MM.1S (cell line): ENCODE measurements around the gene SBF1.

Experiments used
- DNase-seq: peaks from one replicate; pipeline ENCODE4 v3.0.0-alpha.2; 2015
- H2AFZ ChIP-seq: fragments of 300-600 bp; sonication (generic); 2 replicates; pipeline ENCODE4 v1.6.0; 2016; ENCODE audit warnings: antibody characterized with exemption, low read length
- H3F3A ChIP-seq: fragments of 300-600 bp; sonication (generic); 2 replicates; pipeline ENCODE4 v1.6.1; 2016; ENCODE audit warnings: mild to moderate bottlenecking, antibody characterized with exemption, low read length, moderate library complexity, mixed read lengths; ENCODE audit not compliant: insufficient read depth
- H3K27ac ChIP-seq: fragments of 300-600 bp; sonication (generic); 2 replicates; pipeline ENCODE4 v1.5.1; 2016; ENCODE audit warnings: mild to moderate bottlenecking, low read length
- H3K27me3 ChIP-seq: fragments of 300-600 bp; sonication (generic); replicated peaks from 2 replicates; pipeline ENCODE4 v1.6.0; 2016; ENCODE audit warnings: low read length; ENCODE audit not compliant: insufficient read depth
- H3K36me3 ChIP-seq: fragments of 300-600 bp; sonication (generic); replicated peaks from 2 replicates; pipeline ENCODE4 v1.6.1; 2016; ENCODE audit warnings: mild to moderate bottlenecking, low read length, mixed read lengths; ENCODE audit not compliant: insufficient read depth
- H3K4me1 ChIP-seq: fragments of 300-600 bp; sonication (generic); 2 replicates; pipeline ENCODE4 v1.6.1; 2016; ENCODE audit warnings: low read length, mixed read lengths
- H3K4me2 ChIP-seq: fragments of 300-600 bp; sonication (generic); 2 replicates; pipeline ENCODE4 v1.6.0; 2016; ENCODE audit warnings: low read depth, low read length
- H3K4me3 ChIP-seq: fragments of 300-600 bp; sonication (generic); 2 replicates; pipeline ENCODE4 v1.5.1; 2016; ENCODE audit warnings: low read length, mixed read lengths
- H3K79me2 ChIP-seq: fragments of 300-600 bp; sonication (generic); 2 replicates; pipeline ENCODE4 v1.6.1; 2016; ENCODE audit warnings: mixed run types, low read length, mixed read lengths
- H3K9ac ChIP-seq: fragments of 300-600 bp; sonication (generic); 2 replicates; pipeline ENCODE4 v1.6.1; 2016; ENCODE audit warnings: low read length, mixed read lengths
- H3K9me2 ChIP-seq: fragments of 300-600 bp; sonication (generic); replicated peaks from 2 replicates; pipeline ENCODE4 v1.6.1; 2016; ENCODE audit warnings: mild to moderate bottlenecking, low read length, mixed read lengths; ENCODE audit not compliant: insufficient read depth
- H3K9me3 ChIP-seq: fragments of 300-600 bp; sonication (generic); replicated peaks from 2 replicates; pipeline ENCODE4 v1.6.1; 2016; ENCODE audit warnings: mild to moderate bottlenecking, low read length, mixed read lengths; ENCODE audit not compliant: insufficient read depth
- H4K20me1 ChIP-seq: fragments of 300-600 bp; sonication (generic); 2 replicates; pipeline ENCODE4 v1.6.1; 2016; ENCODE audit warnings: mild to moderate bottlenecking, low read length, moderate library complexity, mixed read lengths; ENCODE audit not compliant: insufficient read depth
- EZH2 ChIP-seq: fragments of 300-600 bp; sonication (generic); optimal IDR thresholded peaks from 2 replicates; pipeline ENCODE3; 2017; ENCODE audit warnings: low read depth, mild to moderate bottlenecking, antibody characterized with exemption, low read length, mixed read lengths
- EZH2phosphoT487 ChIP-seq: fragments of 300-600 bp; sonication (generic); IDR thresholded peaks from 2 replicates; pipeline ENCODE4 v1.6.1; 2018; ENCODE audit warnings: antibody characterized with exemption, low read length
- TF ChIP-seq, protein P1 (sequence below): fragments of 300-600 bp; sonication (generic); IDR thresholded peaks from 2 replicates; pipeline ENCODE4 v1.5.1; 2016; ENCODE audit warnings: antibody characterized with exemption, low read length, mixed read lengths

Gene SBF1

DNA sequence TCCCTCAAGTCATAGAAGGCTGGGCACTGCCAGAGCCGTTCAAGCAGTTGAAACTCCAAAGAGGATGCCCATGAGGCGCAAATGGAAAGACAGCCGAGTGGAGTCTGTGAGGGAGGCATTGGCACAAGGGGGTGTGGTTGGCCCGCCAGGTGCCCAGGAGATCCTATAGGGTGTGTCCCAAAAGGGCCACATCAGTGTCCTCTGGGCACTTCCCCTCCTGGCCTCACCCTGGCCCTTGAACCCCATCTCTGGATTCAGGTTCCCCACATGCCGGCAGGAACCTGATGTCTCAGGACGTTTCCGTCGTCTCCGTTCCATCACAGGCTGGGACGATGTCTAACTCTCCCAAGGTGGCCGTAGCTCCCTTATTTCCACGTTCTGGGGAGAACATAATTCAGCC, 54.3 kb downstream of the SBF1 start:
- Histone ChIP-seq H2AFZ (no peak overlapping the region), H3K27ac (no peak overlapping the region), H3K9ac (no peak overlapping the region), H3K27me3 (no peaks in the 10 kb centered on the region), H3K79me2 (no peaks in the 10 kb centered on the region), H3F3A (no peaks in the 10 kb centered on the region), H3K9me2 (no peaks in the 10 kb centered on the region), H3K9me3 (no peaks in the 10 kb centered on the region), H3K4me2 (no peak overlapping the region), H4K20me1 (no peaks in the 10 kb centered on the region), H3K4me1 (no peaks in the 10 kb centered on the region), H3K36me3 (no peaks in the 10 kb centered on the region), H3K4me3 (no peak overlapping the region)
- no peak for DNase-seq
- TF ChIP-seq, protein P1, sequence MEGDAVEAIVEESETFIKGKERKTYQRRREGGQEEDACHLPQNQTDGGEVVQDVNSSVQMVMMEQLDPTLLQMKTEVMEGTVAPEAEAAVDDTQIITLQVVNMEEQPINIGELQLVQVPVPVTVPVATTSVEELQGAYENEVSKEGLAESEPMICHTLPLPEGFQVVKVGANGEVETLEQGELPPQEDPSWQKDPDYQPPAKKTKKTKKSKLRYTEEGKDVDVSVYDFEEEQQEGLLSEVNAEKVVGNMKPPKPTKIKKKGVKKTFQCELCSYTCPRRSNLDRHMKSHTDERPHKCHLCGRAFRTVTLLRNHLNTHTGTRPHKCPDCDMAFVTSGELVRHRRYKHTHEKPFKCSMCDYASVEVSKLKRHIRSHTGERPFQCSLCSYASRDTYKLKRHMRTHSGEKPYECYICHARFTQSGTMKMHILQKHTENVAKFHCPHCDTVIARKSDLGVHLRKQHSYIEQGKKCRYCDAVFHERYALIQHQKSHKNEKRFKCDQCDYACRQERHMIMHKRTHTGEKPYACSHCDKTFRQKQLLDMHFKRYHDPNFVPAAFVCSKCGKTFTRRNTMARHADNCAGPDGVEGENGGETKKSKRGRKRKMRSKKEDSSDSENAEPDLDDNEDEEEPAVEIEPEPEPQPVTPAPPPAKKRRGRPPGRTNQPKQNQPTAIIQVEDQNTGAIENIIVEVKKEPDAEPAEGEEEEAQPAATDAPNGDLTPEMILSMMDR: no peak
- TF ChIP-seq EZH2phosphoT487: no peak

DNA sequence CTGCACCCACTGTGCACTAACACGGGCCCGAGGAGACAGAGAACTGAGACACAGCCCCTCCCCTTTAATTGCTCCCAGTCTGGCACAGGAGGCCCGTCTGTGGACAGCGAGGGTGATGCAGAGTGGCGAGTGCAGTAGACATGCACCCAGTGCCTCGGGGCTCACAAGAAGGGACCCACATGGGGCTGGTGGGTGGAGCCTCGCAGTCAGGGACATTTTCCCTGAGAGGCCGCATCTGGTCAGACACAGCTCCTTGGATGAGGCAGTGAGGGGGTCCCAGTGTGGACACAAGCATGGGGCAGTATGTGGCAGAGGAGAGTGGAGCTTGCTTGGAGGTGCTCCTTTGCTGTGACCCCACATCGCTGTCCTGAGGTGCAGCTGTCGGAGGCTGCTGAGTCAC, 54.8 kb downstream of the SBF1 start:
- Histone ChIP-seq H3K79me2 (no peaks in the 10 kb centered on the region), H3K27me3 (no peaks in the 10 kb centered on the region), H3K9me3 (no peaks in the 10 kb centered on the region), H4K20me1 (no peaks in the 10 kb centered on the region), H3K4me2 (no peak overlapping the region), H3K36me3 (no peaks in the 10 kb centered on the region), H3F3A (no peaks in the 10 kb centered on the region), H3K9me2 (no peaks in the 10 kb centered on the region), H3K9ac (no peak overlapping the region), H3K4me3 (no peak overlapping the region), H2AFZ (no peak overlapping the region), H3K4me1 (no peaks in the 10 kb centered on the region), H3K27ac (no peak overlapping the region)
- TF ChIP-seq EZH2: no peak
- no peak for TF ChIP-seq EZH2phosphoT487
- TF ChIP-seq, protein P1: no peak
- DNase-seq: no peak

DNA sequence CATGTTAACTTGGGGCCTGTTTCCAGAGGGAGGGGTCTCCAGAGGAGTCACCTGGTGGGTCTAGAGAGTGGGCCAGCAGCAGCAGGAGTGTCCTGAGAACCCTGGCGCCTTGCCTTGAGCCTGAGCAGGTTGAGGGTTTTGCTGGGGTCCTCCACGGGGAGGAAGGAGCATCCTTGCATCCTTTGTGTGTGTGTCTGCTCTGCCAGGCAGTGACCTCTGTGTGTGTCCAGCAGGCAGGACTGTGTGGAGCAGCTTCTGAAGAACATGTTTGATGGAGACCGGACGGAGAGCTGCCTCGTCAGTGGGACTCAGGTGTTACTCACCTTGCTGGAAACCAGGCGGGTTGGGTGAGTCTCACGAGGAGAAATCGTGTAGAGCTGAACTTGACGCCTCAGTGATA, 55.7 kb downstream of the SBF1 start:
- no peaks in the 10 kb centered on the region for H3K9me2 ChIP-seq
- H3K79me2 ChIP-seq: no peaks in the 10 kb centered on the region
- no peaks in the 10 kb centered on the region for H3F3A ChIP-seq
- H3K4me3 ChIP-seq: no peak overlapping the region
- no peaks in the 10 kb centered on the region for H3K27me3 ChIP-seq
- no peaks in the 10 kb centered on the region for H3K36me3 ChIP-seq
- no peak overlapping the region for H2AFZ ChIP-seq
- DNase-seq: no peak
- no peak overlapping the region for H3K4me2 ChIP-seq
- no peak overlapping the region for H3K27ac ChIP-seq
- TF ChIP-seq EZH2phosphoT487 (no peak), EZH2 (no peak)
- TF ChIP-seq, protein P1: no peak
- no peaks in the 10 kb centered on the region for H3K9me3 ChIP-seq
- no peak overlapping the region for H3K9ac ChIP-seq
- H3K4me1 ChIP-seq: no peaks in the 10 kb centered on the region
- no peaks in the 10 kb centered on the region for H4K20me1 ChIP-seq

DNA sequence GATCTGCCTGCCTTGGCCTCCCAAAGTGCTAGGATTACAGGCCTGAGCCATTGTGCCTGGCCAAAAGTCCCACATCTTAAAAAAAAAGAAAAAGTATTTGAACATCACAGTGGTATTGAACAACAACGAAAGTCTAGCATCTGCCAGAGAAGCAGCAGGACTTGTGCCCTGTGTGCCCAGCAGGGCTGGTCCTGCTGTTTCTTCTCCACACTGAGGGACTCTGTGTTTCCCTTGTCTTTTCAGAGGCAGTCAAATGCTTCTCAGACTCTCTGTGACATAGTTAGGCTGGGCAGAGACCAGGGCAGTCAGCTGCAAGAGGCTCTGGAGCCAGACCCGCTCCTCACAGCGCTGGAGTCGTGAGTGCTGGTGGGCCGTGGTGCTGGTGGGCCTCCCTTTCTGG, 56.2 kb downstream of the SBF1 start:
- Histone ChIP-seq H3K9me3 (no peaks in the 10 kb centered on the region), H3K4me1 (no peaks in the 10 kb centered on the region), H3K36me3 (no peaks in the 10 kb centered on the region), H3K79me2 (no peaks in the 10 kb centered on the region), H3K27ac (no peak overlapping the region), H3K9me2 (no peaks in the 10 kb centered on the region), H3K4me3 (no peak overlapping the region), H3K9ac (no peak overlapping the region), H4K20me1 (no peaks in the 10 kb centered on the region), H3F3A (no peaks in the 10 kb centered on the region), H3K4me2 (no peak overlapping the region), H3K27me3 (no peaks in the 10 kb centered on the region), H2AFZ (no peak overlapping the region)
- DNase-seq: no peak
- TF ChIP-seq, protein P1: no peak
- TF ChIP-seq EZH2phosphoT487: no peak
